ENCODE data around the gene EFCAB8. TPM values are rescaled to one million over a fixed set of nuclear protein-coding genes. Genes with fewer than 3 reads are reported as not detected.

Gene EFCAB8
- total RNA-seq, 1 donor from 2014 or later, result not detected

DNA sequence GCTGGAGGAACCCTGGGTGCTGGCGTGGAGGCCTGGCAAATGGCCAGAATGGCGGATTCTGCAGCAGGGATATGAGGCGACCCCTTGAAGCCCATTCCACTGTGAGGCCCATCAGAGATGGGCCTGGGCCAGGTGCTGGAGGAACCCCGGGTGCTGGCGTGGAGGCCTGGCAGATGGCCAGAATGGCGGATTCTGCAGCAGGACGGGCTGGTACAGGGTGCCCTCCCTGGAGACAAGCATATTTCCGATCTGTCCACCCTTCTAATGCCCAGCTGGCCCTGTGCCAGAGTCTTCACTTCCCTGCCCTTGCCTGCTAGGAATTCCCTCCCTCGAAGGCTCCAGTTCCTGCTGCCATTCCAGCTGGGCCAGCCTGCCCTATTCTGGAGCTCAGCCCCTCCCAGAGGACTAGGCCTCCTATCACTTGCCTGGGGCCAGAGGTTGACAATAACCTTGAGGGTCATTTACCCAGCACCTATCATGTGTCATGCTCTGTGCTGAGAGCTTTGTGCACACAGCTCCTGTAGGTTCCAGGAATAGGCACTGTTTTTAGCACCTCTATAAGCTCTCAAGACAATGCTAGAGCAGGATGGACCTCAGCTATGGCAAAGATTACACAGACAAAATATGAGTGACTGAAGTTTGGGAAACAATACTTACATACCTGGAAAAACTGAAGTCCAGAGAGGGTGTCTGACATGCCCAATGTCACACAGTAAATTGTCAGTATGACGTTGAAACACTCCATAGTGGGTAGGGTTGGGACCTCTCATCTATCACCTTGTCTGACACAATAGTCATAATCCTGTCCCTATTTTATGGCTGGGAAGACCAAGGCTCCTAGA is 124.1 kb downstream of the EFCAB8 start:
- no peak for DNase-seq (ENCODE audit: extremely low read depth, low read depth, low spot score)

DNA sequence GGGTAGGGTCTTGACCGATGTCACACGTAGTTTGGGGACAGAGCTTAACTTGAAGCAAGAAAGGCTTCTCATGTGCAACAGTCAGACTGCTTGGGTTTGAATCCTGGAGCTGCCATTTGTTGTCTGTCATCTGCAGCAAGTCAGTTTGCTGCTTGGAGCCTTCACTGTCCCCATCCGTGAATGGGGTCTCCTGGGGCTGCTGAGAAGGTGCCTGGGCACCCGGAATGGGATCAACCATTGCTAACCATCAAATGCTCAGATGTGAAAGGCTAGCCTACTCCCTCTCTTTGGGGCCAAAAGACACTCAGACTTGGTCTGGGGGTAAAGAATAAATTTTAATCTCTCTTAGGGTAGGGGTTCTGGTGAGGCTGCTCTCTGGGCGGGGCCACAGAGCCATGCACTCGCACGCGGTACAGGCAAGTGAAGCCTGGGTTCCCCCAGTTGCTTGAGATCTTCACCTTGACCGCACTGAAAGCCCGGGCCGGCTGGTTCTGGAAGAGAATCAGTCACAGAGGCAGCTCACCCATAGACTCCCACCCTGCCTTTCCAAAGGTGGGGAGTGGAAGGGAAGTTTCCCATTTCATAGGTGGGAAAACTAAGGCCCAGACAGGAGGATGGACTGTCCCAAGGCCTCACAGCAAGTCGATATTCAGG is 124.9 kb downstream of the EFCAB8 start:
- no peak for DNase-seq (ENCODE audit: extremely low read depth, low read depth, low spot score)

DNA sequence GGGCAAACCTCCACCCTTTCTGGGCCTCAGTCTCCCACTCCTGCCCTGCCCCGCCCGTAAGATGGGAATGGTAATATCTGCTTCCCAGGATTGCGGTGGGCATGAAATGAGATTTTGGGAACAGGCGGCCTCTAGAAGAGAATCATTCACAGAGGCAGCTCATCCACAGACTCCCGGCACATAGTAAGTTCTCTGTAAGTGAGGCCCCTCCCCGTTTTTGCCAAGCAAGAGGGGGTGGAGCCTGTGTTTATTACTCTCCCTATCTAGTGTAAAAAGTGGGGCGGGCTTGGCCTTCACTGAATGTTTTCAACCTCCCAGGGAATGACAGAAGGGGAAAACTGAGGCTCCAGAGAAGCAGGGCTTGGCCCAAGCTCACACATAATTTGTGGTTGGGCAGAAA is 125.5 kb downstream of the EFCAB8 start:
- DNase-seq (ENCODE audit: extremely low read depth, low read depth, low spot score), result no peak

DNA sequence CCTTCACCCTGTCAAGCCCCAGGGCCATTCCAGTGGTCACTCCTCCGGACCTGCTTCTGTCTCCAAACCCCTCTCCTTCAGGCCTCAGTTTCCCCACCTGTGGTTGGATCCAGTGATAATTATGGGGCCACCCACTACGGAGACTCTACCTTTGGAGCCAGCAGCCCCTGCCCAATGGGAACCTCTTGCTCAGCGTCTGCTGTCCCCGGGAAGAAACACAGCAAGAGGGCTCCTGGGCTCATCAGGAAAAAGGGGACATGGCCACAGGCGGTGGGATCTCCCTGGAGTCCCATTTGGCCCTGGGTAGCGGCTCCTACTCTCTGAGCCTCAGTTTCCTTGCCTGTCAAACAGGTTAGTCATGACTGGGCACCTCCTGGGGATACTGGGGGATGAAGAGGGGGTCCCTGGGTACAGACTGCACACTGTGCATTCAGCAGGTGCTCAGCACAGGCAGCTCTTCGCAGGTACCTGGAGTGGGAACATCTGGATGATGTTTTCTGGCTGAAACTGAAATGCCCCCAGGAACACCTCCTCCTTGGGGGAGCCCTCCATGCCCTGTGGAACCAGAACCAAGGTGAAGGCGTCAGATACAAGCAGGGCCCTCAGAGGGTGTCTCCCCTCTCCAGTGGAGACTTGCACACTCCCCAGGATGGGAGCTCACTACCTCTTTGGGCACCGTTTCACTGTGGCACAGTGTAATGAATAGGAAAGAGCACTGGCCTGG is 126.1 kb downstream of the EFCAB8 start:
- no peak for DNase-seq (ENCODE audit: extremely low read depth, low read depth, low spot score)

DNA sequence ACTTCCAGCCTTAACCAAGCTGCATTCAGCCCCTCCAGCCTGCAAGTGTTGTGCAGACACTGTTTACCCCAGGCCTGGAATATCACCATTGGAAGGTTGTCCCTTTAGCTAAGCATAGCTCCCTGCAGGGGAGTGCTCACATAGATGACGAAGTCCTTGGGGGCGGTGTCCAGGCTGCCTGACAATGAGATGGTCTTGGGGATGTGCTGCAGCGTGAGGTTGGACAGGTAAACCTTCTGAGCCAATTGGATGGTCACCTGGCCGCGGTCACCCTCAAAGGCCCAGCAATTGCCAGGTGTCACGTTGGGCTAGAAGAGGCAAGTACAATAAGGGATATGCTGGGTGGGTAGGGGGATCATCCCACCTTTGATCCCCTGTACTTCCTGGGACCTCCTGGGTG is 126.9 kb downstream of the EFCAB8 start:
- no peak for DNase-seq (ENCODE audit: extremely low read depth, low read depth, low spot score)

DNA sequence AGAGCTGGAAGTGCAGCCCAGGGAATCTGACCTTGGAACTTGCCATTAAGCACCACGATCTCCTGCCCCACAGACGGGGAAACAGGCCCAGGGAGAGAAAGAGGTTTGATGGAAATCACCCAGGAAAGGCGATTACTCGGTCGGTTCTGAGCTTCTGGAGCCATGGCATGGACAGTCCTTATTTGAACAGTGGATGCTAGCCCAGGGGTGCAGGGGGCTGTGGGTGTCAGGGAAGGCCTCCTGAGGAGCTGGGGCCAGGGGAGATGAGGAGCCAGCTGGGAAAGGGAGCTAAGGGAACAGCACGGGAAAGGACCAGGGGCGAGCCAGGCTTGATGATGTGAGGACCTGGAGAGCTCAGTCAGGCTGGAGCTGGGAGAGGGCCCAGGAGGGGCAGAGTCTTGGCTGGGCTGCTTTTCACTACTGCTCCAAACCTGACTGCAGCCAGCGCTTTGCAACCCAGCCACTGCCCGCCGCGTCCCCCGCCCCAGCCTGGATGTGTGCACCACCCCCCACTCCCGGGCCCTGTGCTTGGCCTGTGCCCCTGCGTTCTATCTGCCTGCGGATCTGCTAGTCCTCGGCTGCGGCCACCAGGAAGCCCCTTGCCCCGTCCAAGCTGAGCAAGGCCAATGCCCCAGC is 127.7 kb downstream of the EFCAB8 start:
- no peak for DNase-seq (ENCODE audit: extremely low read depth, low read depth, low spot score)

DNA sequence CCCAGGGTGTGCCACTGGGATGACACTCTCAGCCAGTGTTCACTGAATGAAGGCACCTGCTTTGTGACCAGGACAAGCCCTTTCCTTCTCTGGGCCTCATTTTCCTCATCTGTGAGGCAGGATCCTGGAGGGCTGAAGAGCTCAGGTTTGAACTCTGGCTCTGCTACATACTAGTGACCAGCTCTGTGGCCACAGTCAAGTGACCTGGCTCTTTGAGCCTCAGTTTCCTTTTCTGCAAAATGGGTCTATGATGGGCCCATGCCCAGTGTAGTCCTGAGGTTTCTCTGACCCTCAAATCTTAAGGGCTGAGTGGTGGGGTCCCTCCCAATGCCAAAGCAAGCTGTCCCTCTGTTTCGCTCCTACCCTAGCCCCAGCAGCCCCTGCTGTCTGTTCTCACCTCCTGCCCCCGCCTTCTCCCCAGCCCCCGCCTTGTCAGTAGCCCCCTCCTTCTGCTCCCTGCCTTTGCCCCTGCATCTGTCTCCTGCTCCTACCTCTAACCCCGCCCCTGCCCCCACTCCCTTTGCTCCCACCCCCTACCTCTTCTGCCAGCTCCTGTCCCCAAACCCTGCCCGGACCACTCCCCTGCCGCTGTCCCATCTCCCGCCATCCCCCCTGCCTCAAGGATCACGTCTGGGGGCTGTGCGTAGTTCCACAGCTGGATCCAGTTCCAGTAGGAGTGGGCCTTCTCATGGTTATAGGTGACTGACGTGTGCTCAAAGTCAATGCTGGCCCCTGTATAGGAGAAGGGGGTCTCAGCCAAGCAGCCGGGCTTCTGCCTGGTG is 128.5 kb downstream of the EFCAB8 start:
- no peak for DNase-seq (ENCODE audit: extremely low read depth, low read depth, low spot score)

DNA sequence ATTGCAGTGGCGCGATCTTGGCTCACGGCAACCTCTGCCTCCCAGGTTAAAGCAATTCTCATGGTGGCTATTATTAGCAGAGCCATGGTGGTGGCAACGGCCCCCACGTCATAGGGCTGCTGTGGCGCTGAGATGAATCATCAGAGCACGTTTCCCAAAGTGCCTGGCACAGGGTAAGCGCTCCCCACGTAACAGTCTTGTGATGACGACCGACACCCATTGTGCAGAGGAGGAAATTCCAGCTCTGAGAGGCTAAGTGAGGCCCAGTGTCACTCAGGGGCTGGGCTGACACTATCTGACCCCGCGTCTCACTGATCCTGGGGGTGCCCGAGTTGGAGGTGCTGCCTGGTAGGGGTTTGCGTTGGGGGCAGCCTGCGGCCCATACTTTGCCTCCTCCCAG is 129.3 kb downstream of the EFCAB8 start:
- DNase-seq (ENCODE audit: extremely low read depth, low read depth, low spot score), result no peak

DNA sequence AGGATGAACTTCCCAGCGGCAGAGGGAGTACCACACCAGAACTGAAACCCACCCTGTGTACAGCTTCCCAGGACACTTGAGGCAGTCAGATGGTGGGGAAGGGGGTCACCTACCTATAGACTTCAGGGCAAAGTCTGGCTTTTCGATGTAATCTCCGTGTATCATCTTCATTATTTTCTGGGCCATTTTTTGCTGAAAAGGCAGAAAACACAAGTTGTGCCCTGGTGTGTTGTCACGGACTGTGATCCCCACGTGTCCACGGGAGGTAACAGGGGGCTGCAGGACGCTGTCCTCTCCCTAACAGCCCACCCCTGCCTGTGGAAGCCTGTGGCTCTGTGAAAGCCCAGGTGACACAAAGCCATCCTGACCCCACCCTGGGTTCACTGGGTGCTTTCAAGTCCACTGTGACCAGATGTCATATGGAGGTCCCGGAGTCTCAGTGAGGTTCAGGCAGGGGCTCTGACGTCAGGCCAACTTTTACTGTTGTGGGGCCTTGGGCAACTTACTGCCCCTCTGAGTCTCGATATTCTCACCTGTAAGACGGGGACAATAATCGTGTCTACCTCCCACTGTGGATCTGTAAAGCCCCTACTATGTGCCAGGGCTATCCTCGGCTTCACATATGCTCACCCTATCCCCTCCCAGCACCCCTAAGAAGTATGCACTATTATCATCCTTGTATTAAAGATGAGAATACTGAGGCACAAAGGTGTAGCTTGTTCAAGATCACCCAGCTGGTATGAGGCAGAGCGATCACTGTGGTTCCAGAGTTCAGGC is 131.0 kb downstream of the EFCAB8 start:
- no peak for DNase-seq (ENCODE audit: extremely low read depth, low read depth, low spot score)

DNA sequence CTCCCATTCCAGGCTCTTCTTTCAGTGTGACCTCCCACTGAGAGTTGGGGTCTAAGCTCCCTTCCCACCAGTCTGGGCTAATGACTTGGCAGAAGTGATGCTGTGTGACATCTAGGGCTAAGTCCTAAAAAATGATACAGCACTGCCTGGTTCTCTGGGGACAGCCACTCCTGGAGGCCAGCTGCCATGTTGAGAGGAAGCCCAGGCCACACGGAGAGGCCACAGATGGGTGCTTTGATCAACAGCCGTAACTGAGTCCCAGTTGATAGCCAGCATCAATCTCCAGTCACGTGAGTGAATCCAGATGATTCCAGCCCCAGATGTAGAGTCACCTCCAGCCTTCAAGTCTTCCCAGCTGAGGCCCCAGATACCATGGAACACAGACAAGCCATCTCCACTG is 131.7 kb downstream of the EFCAB8 start:
- no peak for DNase-seq (ENCODE audit: extremely low read depth, low read depth, low spot score)

DNA sequence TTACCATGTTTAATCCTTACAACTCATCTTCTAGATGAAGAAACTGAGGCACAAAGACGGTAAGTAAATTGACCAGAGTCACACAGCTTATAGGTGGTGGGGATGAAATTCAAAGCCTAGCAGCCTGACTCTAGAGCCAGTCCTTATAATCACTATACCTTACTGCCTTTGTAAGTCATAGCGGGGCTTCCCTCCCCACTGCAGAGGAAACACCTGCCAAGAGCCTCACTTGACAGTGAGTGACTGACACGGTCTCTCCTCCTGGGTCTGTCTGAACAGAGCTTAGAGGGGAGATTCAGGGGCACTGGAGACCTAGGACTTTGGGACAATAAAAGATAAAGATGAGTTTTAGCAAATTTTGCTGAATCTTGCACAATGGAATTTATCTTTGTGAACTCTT is 132.7 kb downstream of the EFCAB8 start:
- DNase-seq (ENCODE audit: extremely low read depth, low read depth, low spot score), result no peak

DNA sequence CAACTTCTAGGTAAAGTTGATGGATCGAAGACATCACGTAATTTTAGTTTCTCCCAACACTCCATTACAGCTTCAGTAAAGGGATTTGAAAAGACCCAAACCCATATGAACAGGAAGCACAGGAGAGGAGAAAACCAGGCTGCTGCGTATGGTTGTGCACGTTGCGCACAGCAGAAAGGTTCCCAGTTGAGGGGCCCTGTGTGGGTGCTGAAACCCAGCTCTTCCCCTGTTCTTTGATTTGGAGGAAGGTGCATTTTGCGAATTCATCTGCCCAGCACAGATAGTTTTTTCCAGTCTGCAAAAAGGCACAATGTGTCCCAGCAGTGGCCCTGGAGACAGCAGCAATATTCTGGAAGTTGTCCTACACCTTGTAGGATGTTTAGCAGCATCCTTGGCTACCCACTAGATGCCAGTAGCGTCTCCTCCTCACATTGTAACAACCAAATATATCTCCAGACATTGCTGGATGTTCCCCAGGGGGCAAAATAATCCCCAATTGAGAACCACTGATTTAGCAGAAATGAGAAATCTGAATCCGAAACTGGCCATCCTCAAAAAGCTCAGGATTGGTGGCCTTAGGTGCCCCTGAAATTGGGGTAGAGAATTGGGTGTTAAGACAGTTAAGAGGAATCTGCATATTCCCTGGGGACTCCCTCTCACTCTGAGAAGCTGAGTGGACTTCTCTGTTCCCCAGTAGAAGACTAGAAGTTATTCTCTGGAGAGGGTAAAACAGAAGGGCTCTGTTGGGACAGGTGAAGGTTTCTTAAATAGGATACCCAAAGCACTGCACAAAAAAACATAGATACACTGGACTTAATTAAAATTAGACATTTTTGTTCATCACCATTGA is 133.3 kb downstream of the EFCAB8 start:
- no peak for DNase-seq (ENCODE audit: extremely low read depth, low read depth, low spot score)

DNA sequence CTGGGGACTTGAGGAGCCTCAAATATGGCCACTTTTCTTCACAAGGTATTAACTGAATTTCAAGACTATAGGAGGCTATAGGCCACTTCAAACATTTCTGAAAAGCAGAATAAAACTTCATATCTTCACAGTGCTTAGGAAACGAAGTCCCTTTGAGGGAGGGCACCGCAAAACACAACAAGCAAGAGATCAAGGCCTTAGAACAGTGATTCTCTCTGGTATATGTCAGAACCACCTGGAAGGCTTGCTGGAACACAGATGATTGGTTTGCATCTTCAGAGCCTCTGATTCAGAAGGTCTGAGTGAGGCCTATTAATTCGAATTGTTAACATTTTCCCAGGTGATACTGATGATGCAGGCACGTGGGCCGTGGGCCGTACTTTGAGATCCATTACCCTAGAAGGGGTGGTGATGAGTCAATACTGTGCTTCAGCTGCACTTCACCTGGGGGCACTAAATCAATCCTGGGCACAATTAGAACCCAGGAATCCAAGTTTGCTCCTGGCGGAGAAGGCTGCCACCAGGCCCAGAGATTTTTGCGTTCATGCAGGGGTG is 134.8 kb downstream of the EFCAB8 start:
- DNase-seq (ENCODE audit: extremely low read depth, low read depth, low spot score), result no peak

DNA sequence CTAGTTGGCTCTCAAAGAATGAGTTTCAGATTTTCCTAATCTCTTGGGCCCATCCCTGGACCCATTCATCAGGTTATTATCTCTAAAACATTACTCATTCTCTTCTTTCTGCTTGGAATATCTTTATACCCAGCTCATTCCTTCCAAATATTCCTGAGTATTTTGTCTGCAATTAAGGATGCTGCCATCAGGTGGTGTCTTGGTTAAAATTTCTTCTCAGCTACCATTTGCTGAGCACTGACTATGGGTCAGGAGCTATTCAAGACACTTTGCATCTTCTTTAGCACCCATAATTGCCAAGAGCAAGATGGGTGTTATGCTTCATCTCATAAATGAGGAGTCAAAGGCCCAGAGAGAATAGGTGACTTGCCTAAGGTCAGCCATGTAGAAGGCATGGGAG is 137.1 kb downstream of the EFCAB8 start:
- DNase-seq (ENCODE audit: extremely low read depth, low read depth, low spot score), result no peak

DNA sequence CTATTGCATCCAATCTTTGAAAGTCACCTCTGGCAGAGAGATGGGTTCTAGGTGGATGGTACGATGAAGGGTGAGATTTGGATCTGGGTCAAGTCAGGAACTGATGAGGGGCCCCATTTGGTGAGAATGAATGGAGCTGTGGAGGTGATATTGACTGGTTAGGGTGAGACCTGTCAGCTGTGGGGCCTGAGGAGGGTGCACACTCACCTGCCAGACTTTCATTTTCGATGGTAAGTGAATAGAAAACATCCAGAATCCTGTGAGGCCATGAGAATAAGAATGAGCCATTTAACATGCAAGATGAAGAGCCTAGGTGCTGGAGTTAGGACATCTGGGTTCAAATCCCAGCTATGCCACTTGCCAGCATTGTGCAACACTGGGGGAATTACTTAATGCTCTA is 138.7 kb downstream of the EFCAB8 start:
- DNase-seq (ENCODE audit: extremely low read depth, low read depth, low spot score), result no peak

DNA sequence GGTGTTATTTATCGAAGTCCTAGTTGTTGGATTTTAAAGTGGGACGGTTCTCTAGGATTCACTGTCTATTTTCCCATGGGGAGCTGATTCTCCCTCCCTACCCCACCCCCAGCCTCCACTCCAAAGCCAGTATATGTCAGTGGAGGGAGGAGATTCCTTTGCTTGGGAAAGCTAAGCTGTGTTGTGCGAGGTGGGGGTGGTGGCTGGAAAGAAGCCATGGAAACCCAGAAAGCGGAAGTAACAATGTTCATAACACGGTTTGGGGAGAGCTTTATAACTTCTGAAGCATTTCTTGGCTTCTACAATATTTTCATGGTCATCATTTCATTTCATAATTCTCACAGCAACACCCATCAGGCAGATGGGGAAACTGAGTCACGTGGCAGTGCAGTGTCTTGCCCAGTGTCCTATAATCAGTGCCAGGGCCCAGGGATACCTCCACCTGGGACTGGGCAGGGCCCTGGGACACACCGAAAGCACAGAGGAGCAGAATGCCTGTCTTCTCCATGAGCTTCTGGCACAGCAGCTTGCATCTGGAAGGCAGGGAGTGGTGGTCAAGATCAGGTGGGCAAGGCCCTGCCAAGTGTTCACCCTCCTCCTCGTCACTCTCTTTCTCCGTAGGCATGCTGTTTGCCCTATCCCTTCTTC is 141.0 kb downstream of the EFCAB8 start:
- DNase-seq (ENCODE audit: extremely low read depth, low read depth, low spot score), result no peak

DNA sequence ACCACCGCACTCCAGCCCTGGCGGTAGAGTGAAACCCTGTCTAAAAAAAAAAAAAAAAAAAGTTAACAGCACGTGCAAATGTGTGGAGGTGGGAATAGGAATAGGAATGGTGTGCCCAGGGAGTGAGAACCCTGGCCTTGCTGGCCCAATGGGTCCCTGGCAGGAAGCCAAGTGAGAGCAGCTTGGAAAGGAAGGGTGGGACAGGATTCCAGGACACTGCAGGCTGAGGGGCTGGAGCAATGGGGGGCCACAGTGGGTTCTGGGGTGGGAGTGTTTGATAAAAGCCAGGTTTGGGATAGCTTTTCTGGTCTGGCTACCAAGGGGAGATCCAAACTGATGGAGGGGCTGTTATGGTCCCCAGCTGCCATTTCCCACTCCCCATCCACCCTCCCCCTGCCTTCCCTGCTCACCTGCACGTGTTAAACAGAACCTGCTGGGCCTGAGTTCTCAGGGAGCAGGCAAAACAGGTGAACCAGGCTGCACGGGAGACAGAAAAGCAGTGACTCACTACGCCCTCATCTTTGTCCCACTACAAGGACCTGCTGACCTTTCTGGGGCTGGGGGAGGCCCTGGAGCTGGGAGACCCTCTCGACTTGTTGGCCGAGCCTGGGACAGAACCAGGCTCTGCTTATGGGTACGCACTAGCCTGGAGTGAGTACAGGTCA is 142.2 kb downstream of the EFCAB8 start:
- no peak for DNase-seq (ENCODE audit: extremely low read depth, low read depth, low spot score)
